ENCODE results near the gene BBS9. TPM values are rescaled to one million over a fixed set of nuclear protein-coding genes. Genes with fewer than 3 reads are reported as not detected.

BBS9 gene
- total RNA-seq, 3 donors from 2014 or later = 8.2 to 23.5 (median 15.8) TPM

GRCh38 chr7:33642312-33642711 lies 512.9 kb downstream of the BBS9 start:
- intact Hi-C loops (cut with DNase I, micrococcal nuclease) = no loop called here
- TF ChIP-seq CTCF (IDR thresholded peaks at IDR 0.05) = no peak
- peak; percentile 79 for ATAC-seq

GRCh38 chr7:33643530-33643929 lies 514.2 kb downstream of the BBS9 start:
- no peak for DNase-seq
- no peaks in the 10 kb centered on the region for H3K9me3 ChIP-seq
- ATAC-seq = no peak
- H3K36me3 ChIP-seq (ENCODE audit: low read depth) = no peaks in the 10 kb centered on the region
- no peaks in the 10 kb centered on the region for H3K4me1 ChIP-seq (ENCODE audit: low read depth)
- no peak overlapping the region for H3K4me3 ChIP-seq
- intact Hi-C loops (cut with DNase I, micrococcal nuclease) = no loop called here
- no peak for TF ChIP-seq CTCF (IDR thresholded peaks at IDR 0.05)

More at GRCh38 chr7:33642312-33642711, 512.9 kb downstream of the BBS9 start:
- H3K9me3 ChIP-seq = no peaks in the 10 kb centered on the region
- H3K4me1 ChIP-seq (ENCODE audit: low read depth) = no peaks in the 10 kb centered on the region
- DNase-seq = no peak
- H3K36me3 ChIP-seq (ENCODE audit: low read depth) = no peaks in the 10 kb centered on the region
- no peak overlapping the region for H3K4me3 ChIP-seq

- intact Hi-C loops (cut with DNase I, micrococcal nuclease) = no loop called here
- ATAC-seq = no peak
- H3K36me3 ChIP-seq (ENCODE audit: low read depth) = no peaks in the 10 kb centered on the region
- no peak overlapping the region for H3K4me3 ChIP-seq
- no peak for DNase-seq
- no peaks in the 10 kb centered on the region for H3K9me3 ChIP-seq
- H3K4me1 ChIP-seq (ENCODE audit: low read depth) = no peaks in the 10 kb centered on the region
- no peak for TF ChIP-seq CTCF (IDR thresholded peaks at IDR 0.05)
Observed at GRCh38 chr7:33644489-33644888, 515.1 kb downstream of the BBS9 start.

GRCh38 chr7:33645104-33645503 lies 515.7 kb downstream of the BBS9 start:
- Histone ChIP-seq H3K9me3 (no peaks in the 10 kb centered on the region), H3K36me3 (ENCODE audit: low read depth) (no peaks in the 10 kb centered on the region), H3K4me3 (no peak overlapping the region), H3K4me1 (ENCODE audit: low read depth) (no peaks in the 10 kb centered on the region)
- no peak for TF ChIP-seq CTCF (IDR thresholded peaks at IDR 0.05)
- ATAC-seq = no peak
- intact Hi-C loops (cut with DNase I, micrococcal nuclease) = no loop called here
- no peak for DNase-seq

- TF ChIP-seq CTCF (IDR thresholded peaks at IDR 0.05) = no peak
- no peak overlapping the region for H3K4me3 ChIP-seq
- DNase-seq (no peak), ATAC-seq (no peak)
- no peaks in the 10 kb centered on the region for H3K4me1 ChIP-seq (ENCODE audit: low read depth)
- intact Hi-C loops (cut with DNase I, micrococcal nuclease) = no loop called here
- no peaks in the 10 kb centered on the region for H3K9me3 ChIP-seq
- H3K36me3 ChIP-seq (ENCODE audit: low read depth) = no peaks in the 10 kb centered on the region
Observed at GRCh38 chr7:33646166-33646565, 516.8 kb downstream of the BBS9 start.

- no peak for TF ChIP-seq CTCF (IDR thresholded peaks at IDR 0.05)
- H3K4me3 ChIP-seq = no peak overlapping the region
- DNase-seq = no peak
- intact Hi-C loops (cut with DNase I, micrococcal nuclease) = no loop called here
- no peaks in the 10 kb centered on the region for H3K9me3 ChIP-seq
- H3K4me1 ChIP-seq (ENCODE audit: low read depth) = no peaks in the 10 kb centered on the region
- peak; percentile 31 for ATAC-seq
- no peaks in the 10 kb centered on the region for H3K36me3 ChIP-seq (ENCODE audit: low read depth)
Observed at GRCh38 chr7:33646891-33647391, 517.6 kb downstream of the BBS9 start.
